HL-60 (cell line): ENCODE results near the gene NHSL2.

Experiments used
- POLR2AphosphoS5 ChIP-seq: IDR thresholded peaks from 2 replicates; pipeline ENCODE4 v1.6.1; 2012; ENCODE audit warnings: low read depth
- SPI1 ChIP-seq: IDR thresholded peaks from 2 replicates; pipeline ENCODE4 v1.6.1; 2012; ENCODE audit warnings: low read depth, mild to moderate bottlenecking, borderline replicate concordance
- TF ChIP-seq, protein P1 (sequence below): IDR thresholded peaks from 2 replicates; pipeline ENCODE4 v1.6.1; 2012; ENCODE audit warnings: low read depth; ENCODE audit not compliant: insufficient replicate concordance
- TF ChIP-seq, protein P2 (sequence below): IDR thresholded peaks from one replicate; pipeline ENCODE4 v1.5.1; 2011; ENCODE audit warnings: low read length, control low read depth, inconsistent platforms; ENCODE audit not compliant: insufficient read depth

DNA sequence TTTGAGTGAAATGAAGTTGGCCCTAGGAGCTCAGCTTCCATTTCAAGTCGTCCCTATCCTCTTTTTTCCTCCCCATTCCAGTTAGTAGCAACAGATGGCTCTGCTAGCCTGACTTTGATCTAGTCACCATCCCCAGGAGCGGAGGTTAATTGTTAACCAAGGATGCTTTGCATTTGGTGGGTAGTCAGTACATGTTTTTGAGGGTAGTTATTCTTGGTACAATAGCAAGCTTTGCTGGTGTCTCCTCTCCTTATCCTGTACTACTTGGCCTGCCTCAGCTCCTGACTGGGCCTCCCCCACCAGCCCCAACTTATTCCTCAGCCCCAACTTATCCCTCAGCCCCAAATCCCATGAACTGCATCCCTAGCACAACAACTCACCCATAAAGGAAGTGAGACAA lies 235.9 kb downstream of the NHSL2 start:
- TF ChIP-seq, protein P1, sequence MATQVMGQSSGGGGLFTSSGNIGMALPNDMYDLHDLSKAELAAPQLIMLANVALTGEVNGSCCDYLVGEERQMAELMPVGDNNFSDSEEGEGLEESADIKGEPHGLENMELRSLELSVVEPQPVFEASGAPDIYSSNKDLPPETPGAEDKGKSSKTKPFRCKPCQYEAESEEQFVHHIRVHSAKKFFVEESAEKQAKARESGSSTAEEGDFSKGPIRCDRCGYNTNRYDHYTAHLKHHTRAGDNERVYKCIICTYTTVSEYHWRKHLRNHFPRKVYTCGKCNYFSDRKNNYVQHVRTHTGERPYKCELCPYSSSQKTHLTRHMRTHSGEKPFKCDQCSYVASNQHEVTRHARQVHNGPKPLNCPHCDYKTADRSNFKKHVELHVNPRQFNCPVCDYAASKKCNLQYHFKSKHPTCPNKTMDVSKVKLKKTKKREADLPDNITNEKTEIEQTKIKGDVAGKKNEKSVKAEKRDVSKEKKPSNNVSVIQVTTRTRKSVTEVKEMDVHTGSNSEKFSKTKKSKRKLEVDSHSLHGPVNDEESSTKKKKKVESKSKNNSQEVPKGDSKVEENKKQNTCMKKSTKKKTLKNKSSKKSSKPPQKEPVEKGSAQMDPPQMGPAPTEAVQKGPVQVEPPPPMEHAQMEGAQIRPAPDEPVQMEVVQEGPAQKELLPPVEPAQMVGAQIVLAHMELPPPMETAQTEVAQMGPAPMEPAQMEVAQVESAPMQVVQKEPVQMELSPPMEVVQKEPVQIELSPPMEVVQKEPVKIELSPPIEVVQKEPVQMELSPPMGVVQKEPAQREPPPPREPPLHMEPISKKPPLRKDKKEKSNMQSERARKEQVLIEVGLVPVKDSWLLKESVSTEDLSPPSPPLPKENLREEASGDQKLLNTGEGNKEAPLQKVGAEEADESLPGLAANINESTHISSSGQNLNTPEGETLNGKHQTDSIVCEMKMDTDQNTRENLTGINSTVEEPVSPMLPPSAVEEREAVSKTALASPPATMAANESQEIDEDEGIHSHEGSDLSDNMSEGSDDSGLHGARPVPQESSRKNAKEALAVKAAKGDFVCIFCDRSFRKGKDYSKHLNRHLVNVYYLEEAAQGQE: no peak
- TF ChIP-seq, protein P2, sequence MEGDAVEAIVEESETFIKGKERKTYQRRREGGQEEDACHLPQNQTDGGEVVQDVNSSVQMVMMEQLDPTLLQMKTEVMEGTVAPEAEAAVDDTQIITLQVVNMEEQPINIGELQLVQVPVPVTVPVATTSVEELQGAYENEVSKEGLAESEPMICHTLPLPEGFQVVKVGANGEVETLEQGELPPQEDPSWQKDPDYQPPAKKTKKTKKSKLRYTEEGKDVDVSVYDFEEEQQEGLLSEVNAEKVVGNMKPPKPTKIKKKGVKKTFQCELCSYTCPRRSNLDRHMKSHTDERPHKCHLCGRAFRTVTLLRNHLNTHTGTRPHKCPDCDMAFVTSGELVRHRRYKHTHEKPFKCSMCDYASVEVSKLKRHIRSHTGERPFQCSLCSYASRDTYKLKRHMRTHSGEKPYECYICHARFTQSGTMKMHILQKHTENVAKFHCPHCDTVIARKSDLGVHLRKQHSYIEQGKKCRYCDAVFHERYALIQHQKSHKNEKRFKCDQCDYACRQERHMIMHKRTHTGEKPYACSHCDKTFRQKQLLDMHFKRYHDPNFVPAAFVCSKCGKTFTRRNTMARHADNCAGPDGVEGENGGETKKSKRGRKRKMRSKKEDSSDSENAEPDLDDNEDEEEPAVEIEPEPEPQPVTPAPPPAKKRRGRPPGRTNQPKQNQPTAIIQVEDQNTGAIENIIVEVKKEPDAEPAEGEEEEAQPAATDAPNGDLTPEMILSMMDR: no peak
- TF ChIP-seq SPI1: no peak
- no peak for TF ChIP-seq POLR2AphosphoS5
